ENCODE results near the gene MYG1. TPM values are rescaled to one million over a fixed set of nuclear protein-coding genes. Genes with fewer than 3 reads are reported as not detected.
"Not testable (repeated sequence)": the region's sequence is repeated elsewhere in the genome, so short reads cannot be mapped to it uniquely, and the experiment has no call there.

Gene MYG1
- total RNA-seq, 1 donor from 2014 or later: 31.9 TPM

DNA sequence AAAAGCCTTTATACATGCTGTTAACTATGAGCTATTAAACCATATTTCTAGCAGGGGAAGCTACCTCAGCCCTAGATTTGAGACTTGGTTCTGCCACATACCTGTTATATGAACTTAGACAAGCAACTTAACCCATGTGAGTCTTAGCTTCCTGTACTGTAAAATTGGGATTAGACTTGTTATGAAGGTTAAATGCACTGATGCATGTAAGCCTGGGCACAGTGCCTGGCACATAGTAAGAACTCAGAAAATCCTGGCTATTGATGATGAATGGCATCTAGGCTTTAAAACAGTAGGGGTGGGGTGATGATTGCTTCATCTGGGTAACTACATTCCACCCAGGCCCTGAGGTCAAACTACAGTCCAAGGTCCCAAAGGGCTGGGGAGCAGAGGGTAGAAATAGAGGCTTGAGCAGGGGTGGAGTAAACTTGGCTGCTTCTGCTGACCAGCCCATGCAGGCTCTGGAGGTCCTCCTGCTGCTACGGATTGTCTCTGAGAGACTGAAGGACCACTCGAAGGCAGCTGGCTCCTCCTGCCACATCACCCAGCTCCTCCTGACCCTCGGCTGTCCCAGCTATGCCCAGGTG is 20.1 kb upstream of the MYG1 start:
- no peak for DNase-seq (ENCODE audit: low spot score)
- ATAC-seq: peak; percentile 25
- intact Hi-C loops (cut with DNase I): no loop called here

DNA sequence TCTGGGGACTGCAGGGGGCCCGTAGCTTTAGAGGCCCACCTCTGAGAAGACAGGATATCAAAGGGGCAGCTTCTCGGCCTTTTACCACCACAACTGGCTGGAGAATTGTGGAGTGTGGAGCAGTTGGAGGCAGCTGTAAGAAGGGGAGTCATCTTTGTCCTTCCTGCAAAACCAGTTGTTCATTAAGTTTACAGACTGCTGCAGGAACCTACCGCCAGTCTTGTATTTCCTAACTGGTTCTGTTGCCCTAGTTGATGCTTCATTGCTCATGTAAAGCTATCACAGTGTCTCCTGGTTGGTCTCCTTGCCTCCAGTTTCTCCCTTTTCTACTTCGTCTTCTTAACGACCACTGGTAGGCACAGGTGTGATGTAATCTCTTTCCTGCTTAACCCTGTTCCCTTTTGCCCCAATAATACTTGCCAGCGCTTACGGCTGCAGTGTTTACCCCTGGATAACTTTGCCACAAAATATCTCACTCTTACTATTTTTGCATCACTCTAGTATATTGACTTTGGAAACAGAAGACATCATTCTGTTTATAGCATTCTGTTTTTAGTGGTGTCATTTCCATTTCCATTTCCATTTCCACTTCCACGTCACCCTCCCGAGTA is 19.5 kb upstream of the MYG1 start:
- no peak for ATAC-seq
- intact Hi-C loops (cut with DNase I): no loop called here
- no peak for DNase-seq (ENCODE audit: low spot score)

DNA sequence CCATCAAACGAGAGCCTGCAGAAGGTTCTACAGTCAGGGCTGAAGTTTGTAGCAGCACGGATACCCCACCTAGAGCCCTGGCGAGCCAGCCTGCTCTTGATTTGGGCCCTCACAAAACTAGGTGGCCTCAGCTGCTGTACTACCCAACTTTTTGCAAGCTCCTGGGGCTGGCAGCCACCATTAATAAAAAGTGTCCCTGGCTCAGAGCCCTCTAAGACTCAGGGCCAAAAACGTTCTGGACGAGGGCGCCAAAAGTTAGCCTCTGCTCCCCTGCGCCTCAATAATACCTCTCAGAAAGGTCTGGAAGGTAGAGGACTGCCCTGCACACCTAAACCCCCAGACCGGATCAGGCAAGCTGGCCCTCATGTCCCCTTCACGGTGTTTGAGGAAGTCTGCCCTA is 13.0 kb upstream of the MYG1 start:
- no peak for ATAC-seq
- intact Hi-C loops (cut with DNase I): no loop called here

DNA sequence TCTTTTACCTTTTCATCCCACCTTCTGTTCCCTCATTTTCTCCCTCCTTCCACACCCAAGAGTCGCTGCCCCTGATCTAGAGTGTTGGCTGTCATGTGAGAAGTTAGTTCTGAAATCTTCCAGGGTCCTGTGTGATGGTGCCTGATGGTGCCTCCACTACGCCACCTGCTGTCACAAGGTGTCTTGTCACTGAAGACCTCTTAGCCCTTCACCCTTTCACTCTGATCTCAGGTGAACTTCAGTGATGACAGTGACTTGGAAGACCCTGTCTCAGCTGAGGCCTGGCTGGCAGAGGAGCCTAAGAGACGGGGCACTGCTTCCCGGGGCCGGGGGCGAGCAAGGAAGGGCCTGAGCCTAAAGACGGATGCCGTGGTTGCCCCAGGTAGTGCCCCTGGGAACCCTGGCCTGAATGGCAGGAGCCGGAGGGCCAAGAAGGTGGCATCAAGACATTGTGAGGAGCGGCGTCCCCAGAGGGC is 11.7 kb upstream of the MYG1 start:
- peak; percentile 85 for ATAC-seq
- intact Hi-C loops (cut with DNase I): loop anchor here (2.0 kb wide), 1 partner anchor 75 kb away; no protein-coding TSS in a partner anchor
- DNase-seq (ENCODE audit: low spot score): peak; percentile 82

More for the DNA sequence above, 13.0 kb upstream of the MYG1 start:
- DNase-seq (ENCODE audit: low spot score): no peak

GRCh38 chr12:53288322-53288721 is 11.2 kb upstream of the MYG1 start:
- no peak for DNase-seq (ENCODE audit: low spot score)
- no peak for ATAC-seq
- intact Hi-C loops (cut with DNase I): loop anchor here (2.0 kb wide), 1 partner anchor 76 kb away; no protein-coding TSS in a partner anchor

- no peak for ATAC-seq
- DNase-seq (ENCODE audit: low spot score): no peak
- intact Hi-C loops (cut with DNase I): loop anchor here (2.0 kb wide), 1 partner anchor 77 kb away; no protein-coding TSS in a partner anchor
These were observed 9.6 kb upstream of the MYG1 start for GRCh38 chr12:53289891-53290290.

GRCh38 chr12:53290661-53291060 is 8.8 kb upstream of the MYG1 start:
- no peak for ATAC-seq
- intact Hi-C loops (cut with DNase I): no loop called here
- no peak for DNase-seq (ENCODE audit: low spot score)

GRCh38 chr12:53292426-53292825 is 7.1 kb upstream of the MYG1 start:
- intact Hi-C loops (cut with DNase I): no loop called here
- DNase-seq (ENCODE audit: low spot score) (no peak), ATAC-seq (no peak)

GRCh38 chr12:53295070-53295890 is 4.2 kb upstream of the MYG1 start, which contains the start of gene PFDN5:
Gene PFDN5 (plus strand): TSS chr12:53295542. CDS start chr12:53295568, 26 bp downstream.
- ATAC-seq: peak; percentile 93
- peak; percentile 92 for DNase-seq (ENCODE audit: low spot score)
- intact Hi-C loops (cut with DNase I): no loop called here

DNA sequence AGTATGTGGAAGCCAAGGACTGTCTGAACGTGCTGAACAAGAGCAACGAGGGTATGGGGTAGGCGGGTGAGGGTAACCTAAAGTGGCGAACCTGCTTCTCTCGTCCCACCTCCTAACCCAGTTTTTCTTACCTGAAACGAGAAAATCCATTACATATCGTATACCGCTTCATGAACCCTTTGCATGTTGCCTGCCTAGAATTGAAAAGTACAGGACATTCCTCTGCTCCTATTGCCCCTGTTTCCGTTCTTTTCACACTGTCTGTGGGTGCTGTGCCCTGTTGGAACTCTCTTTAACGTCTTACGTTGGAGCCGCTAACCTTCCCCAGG is 3.6 kb upstream of the MYG1 start:
- intact Hi-C loops (cut with DNase I): no loop called here
- no peak for DNase-seq (ENCODE audit: low spot score)

DNA sequence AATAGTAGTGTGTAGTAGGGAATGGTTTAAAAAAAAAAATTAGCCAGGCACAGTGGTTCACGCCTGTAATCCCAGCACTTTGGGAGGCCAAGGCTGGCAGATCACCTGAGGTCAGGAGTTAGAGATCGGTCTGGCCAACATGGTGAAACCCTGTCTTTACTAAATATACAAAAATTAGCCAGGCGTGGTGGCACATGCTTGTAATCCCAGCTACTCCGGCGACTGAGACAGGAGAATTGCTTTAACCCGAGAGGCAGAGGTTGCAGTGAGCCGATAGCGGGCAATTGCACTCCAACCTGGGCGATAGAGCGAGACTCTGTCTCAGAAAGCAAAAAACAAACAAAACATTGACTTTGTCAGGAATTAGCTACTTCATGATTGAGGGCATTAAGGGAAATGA is 2.4 kb upstream of the MYG1 start:
- DNase-seq (ENCODE audit: low spot score); ATAC-seq; intact Hi-C loops (cut with DNase I): not testable (repeated sequence)

More for the DNA sequence above, 3.6 kb upstream of the MYG1 start:
- ATAC-seq: no peak

GRCh38 chr12:53298164-53298563 is 1.3 kb upstream of the MYG1 start:
- DNase-seq (ENCODE audit: low spot score) (no peak), ATAC-seq (no peak)
- intact Hi-C loops (cut with DNase I): no loop called here

DNA sequence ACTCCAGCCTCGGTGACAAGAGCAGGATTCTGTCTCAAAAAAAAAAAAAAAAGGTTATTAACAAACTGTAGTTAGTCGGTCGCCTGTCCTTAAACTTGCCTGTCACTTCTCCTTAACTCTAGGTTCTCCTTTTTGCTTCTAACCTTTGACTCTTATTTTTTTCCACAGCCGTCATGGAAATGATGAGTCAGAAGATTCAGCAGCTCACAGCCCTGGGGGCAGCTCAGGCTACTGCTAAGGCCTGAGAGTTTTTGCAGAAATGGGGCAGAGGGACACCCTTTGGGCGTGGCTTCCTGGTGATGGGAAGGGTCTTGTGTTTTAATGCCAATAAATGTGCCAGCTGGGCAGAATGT is 418 bp upstream of the MYG1 start:
- DNase-seq (ENCODE audit: low spot score): no peak
- intact Hi-C loops (cut with DNase I): no loop called here
- peak; percentile 39 for ATAC-seq

DNA sequence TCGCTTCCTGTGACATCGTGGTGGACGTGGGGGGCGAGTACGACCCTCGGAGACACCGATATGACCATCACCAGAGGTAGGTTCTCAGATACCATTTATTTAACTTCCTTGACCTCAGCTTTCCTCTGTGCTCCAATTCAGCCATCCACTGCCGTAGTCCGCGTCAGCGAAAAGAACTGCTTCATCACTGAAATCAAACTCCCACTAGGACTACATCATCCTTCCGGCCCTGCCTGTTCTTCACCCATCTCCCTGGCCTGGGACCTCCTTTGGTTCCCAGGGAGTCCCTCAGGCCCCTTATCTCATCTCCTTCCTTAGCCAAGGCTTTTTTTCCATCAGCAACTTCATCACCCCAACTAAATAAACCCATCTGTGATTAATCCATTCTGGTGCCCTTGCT is 692 bp downstream of the MYG1 start:
- DNase-seq (ENCODE audit: low spot score): no peak
- ATAC-seq: no peak
- intact Hi-C loops (cut with DNase I): no loop called here

DNA sequence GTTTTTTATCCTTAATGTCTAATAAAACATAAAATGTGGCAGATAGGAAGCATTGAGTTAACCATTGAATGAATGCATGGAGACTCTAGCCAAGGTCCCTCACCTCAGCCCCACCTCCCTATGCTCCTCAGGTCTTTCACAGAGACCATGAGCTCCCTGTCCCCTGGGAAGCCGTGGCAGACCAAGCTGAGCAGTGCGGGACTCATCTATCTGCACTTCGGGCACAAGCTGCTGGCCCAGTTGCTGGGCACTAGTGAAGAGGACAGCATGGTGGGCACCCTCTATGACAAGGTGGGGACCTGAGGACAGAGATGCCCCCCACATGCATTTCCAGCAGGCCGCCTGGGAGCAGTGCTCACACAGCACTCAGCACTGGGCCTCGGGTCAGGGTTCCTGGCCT is 3.4 kb downstream of the MYG1 start:
- no peak for ATAC-seq
- intact Hi-C loops (cut with DNase I): no loop called here
- DNase-seq (ENCODE audit: low spot score): no peak

- intact Hi-C loops (cut with DNase I): no loop called here
These were observed 7.3 kb downstream of the MYG1 start for GRCh38 chr12:53306826-53307225.

GRCh38 chr12:53308276-53308675 is 8.8 kb downstream of the MYG1 start:
- intact Hi-C loops (cut with DNase I): no loop called here
- no peak for ATAC-seq
- DNase-seq (ENCODE audit: low spot score): no peak

More at GRCh38 chr12:53306826-53307225, 7.3 kb downstream of the MYG1 start:
- DNase-seq (ENCODE audit: low spot score) (no peak), ATAC-seq (no peak)

- ATAC-seq (no peak), DNase-seq (ENCODE audit: low spot score) (no peak)
- intact Hi-C loops (cut with DNase I): no loop called here
These were observed 14.5 kb downstream of the MYG1 start for GRCh38 chr12:53313996-53314395.

- no peak for ATAC-seq
- intact Hi-C loops (cut with DNase I): no loop called here
- DNase-seq (ENCODE audit: low spot score): no peak
These were observed 21.1 kb downstream of the MYG1 start for GRCh38 chr12:53320352-53321195.
